Bronchial epithelial cell (primary cell): ENCODE data around the gene USP13. TPM values are rescaled to one million over a fixed set of nuclear protein-coding genes. Genes with fewer than 3 reads are reported as not detected.

Experiments
- DNase-seq: peaks from one replicate; pipeline ENCODE4 v3.0.0-alpha.2; 2010; ENCODE audit warnings: low read depth
- FAIRE-seq: peaks from 2 replicates; lab custom pipeline; 2011; peaks lifted over from hg19 to GRCh38; lab: Jason Lieb, UNC
- H3K27me3 ChIP-seq: 2 replicates; pipeline ENCODE4 v1.5.1; 2011; ENCODE audit warnings: low read length; ENCODE audit not compliant: control insufficient read depth, insufficient read depth
- H3K36me3 ChIP-seq: 2 replicates; pipeline ENCODE4 v1.5.1; 2011; ENCODE audit warnings: low read length; ENCODE audit not compliant: control insufficient read depth, insufficient read depth
- H3K4me3 ChIP-seq: 2 replicates; pipeline ENCODE4 v1.5.1; 2011; ENCODE audit warnings: mild to moderate bottlenecking, low read depth, low read length, control low read depth
- total RNA-seq: library from RNA; depleted of rRNA; stranded (reverse); fragments of >200 nt; gene quantifications from 2 replicates; pipeline ENCODE4 v1.2.1, GENCODE V29; 2014
- TF ChIP-seq, protein P1 (sequence below): IDR thresholded peaks from 2 replicates; pipeline ENCODE4 v1.5.1; 2011; ENCODE audit warnings: mild to moderate bottlenecking, moderate library complexity, low read length, control low read depth, inconsistent platforms; ENCODE audit not compliant: insufficient read depth, severe bottlenecking

Gene USP13
- total RNA-seq, 1 donor from 2014 or later: 0.79 TPM

DNA sequence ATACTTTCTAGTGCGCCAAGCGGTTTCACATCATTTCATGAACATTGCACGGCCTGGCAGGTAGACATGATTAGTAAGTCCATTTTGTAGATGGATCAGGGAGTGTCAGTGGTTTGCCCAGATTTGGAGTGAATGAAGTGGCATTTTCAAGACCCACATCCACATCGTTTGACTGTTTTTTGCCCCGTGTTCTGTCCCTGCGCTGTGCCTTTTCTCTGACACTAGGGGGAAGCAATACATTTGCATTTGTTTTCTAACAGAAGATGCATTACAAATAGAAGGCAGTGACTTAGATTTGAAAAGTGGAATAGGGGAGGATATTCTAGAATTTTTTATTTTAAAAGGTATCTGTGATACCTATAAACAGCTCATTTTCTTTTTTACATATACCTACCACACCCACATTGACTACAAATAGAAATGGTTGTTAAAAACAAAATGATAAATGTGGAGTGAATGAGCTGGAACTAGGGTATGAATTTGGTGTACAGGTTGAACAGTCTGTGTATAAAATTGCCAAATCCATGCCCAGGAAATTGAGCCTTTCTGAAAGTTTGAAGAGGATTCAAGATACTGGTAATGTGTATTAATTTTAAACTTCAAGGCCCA lies 98.0 kb downstream of the USP13 start:
- Histone ChIP-seq H3K36me3 (no peaks in the 10 kb centered on the region), H3K27me3 (no peaks in the 10 kb centered on the region), H3K4me3 (no peak overlapping the region)
- no peak for FAIRE-seq
- TF ChIP-seq, protein P1, sequence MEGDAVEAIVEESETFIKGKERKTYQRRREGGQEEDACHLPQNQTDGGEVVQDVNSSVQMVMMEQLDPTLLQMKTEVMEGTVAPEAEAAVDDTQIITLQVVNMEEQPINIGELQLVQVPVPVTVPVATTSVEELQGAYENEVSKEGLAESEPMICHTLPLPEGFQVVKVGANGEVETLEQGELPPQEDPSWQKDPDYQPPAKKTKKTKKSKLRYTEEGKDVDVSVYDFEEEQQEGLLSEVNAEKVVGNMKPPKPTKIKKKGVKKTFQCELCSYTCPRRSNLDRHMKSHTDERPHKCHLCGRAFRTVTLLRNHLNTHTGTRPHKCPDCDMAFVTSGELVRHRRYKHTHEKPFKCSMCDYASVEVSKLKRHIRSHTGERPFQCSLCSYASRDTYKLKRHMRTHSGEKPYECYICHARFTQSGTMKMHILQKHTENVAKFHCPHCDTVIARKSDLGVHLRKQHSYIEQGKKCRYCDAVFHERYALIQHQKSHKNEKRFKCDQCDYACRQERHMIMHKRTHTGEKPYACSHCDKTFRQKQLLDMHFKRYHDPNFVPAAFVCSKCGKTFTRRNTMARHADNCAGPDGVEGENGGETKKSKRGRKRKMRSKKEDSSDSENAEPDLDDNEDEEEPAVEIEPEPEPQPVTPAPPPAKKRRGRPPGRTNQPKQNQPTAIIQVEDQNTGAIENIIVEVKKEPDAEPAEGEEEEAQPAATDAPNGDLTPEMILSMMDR: peak; percentile 59
- DNase-seq: peak; percentile 21

DNA sequence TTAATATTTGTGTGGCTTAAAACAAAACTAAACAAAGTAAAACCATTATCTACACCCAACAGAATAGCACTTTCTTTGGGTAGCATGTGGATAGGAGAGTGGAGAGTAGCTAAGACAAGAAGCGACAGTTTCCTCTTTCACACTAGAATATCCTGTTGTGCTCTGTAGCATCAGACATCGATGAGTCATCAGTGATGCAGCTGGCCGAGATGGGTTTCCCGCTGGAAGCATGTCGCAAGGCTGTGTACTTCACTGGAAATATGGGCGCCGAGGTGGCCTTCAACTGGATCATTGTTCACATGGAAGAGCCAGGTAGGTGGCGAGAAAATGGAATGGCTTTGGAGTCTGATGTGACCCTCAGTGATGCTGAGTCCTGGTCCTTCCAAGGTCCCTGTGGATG lies 108.1 kb downstream of the USP13 start:
- TF ChIP-seq, protein P1: no peak
- no peaks in the 10 kb centered on the region for H3K36me3 ChIP-seq
- no peak for FAIRE-seq
- peak; percentile 64 for DNase-seq
- no peak overlapping the region for H3K4me3 ChIP-seq
- no peaks in the 10 kb centered on the region for H3K27me3 ChIP-seq

DNA sequence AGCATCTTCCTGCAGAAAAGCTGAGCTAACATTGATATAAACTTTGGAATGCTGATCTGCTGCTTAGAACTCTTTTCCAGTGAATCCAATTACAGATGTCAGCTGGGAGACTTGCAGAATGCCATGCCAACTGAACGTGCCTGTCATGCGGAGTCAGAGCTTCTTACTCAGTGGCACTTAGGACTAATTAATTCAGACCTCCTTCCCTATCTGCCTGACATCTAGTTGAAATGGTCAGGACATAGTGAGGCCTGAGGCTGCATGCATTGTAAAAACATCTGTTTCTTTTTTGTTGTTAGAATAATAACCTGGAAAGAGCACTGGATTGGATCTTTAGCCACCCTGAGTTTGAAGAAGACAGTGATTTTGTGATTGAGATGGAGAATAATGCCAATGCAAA lies 112.6 kb downstream of the USP13 start:
- DNase-seq (no peak), FAIRE-seq (no peak)
- Histone ChIP-seq H3K27me3 (no peaks in the 10 kb centered on the region), H3K4me3 (no peak overlapping the region), H3K36me3 (no peaks in the 10 kb centered on the region)
- TF ChIP-seq, protein P1: no peak

DNA sequence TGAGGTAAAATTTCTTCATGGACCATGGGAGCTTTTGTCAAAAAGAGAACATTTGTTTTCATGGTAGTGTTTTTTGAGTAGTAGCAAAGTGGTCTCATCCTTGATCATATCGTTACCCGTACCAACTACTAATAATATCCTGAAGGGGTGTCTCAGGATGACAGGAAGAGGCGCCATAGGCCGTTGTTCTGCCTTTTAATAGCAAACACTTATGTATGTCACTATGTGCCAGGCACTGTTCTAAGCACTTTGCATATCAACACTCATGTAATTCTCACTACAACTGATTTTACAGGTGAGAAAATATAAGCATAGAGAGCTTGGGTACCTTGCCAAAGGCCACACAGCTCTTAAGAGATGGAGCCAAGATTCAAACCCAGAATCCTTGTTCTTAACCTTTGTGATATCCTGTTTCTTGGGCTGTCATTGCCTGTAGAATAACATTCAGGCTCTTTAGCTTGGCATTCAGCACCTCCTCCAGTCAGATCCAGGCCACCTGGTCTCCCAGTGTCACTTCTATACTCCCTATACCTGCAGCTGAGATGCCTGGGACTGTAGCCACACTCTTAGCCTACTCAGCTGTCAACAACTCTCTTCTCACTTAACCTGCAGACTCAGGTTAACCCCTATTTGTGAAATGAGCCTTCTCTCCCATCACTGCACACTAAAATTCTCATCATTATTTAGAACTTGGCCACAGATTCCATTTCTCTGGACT lies 113.7 kb downstream of the USP13 start:
- TF ChIP-seq, protein P1: no peak
- FAIRE-seq (no peak), DNase-seq (no peak)
- H3K4me3 ChIP-seq: no peak overlapping the region
- no peaks in the 10 kb centered on the region for H3K27me3 ChIP-seq
- H3K36me3 ChIP-seq: no peaks in the 10 kb centered on the region

GRCh38 chr3:179768080-179768479 lies 115.2 kb downstream of the USP13 start:
- TF ChIP-seq, protein P1: peak; percentile 62
- Histone ChIP-seq H3K27me3 (no peaks in the 10 kb centered on the region), H3K36me3 (no peaks in the 10 kb centered on the region), H3K4me3 (no peak overlapping the region)
- no peak for FAIRE-seq
- peak; percentile 53 for DNase-seq
